ENCODE measurements around the gene SLC16A3.

GRCh38 chr17:82237083-82237745, 8.4 kb downstream of the SLC16A3 start:
- TF ChIP-seq CTCF (IDR thresholded peaks at IDR 0.05) (no peak), POLR2A (IDR thresholded peaks at IDR 0.05) (no peak)

All from heart left ventricle (tissue), 13 donors.